ENCODE measurements around the gene CCL15. TPM values are rescaled to one million over a fixed set of nuclear protein-coding genes. Genes with fewer than 3 reads are reported as not detected.
"Not testable (repeated sequence)": the region's sequence is repeated elsewhere in the genome, so short reads cannot be mapped to it uniquely, and the experiment has no call there.

CCL15 gene
- total RNA-seq (2014; rRNA removed; shearing (Covaris generic)): not detected in 2 replicates

GRCh38 chr17:36001110-36001771 lies at the start of gene CCL15:
TSS of gene CCL15 (minus strand) at chr17:36001553. CDS start at chr17:36001492, 61 bp downstream.
- no peak for DNase-seq (ENCODE audit: low spot score)

- no peak for DNase-seq (ENCODE audit: low spot score)
Measured at GRCh38 chr17:36049643-36050042, 48.3 kb upstream of the CCL15 start.

- no peak for DNase-seq (ENCODE audit: low spot score)
Measured at GRCh38 chr17:36048066-36048465, 46.7 kb upstream of the CCL15 start.

- DNase-seq (ENCODE audit: low spot score): no peak
Measured at GRCh38 chr17:36036235-36036634, 34.9 kb upstream of the CCL15 start.

- DNase-seq (ENCODE audit: low spot score): no peak
Measured at GRCh38 chr17:36034127-36034526, 32.8 kb upstream of the CCL15 start.

GRCh38 chr17:36030956-36031355 lies 29.6 kb upstream of the CCL15 start:
- no peak for DNase-seq (ENCODE audit: low spot score)

GRCh38 chr17:36027761-36028160 lies 26.4 kb upstream of the CCL15 start:
- DNase-seq (ENCODE audit: low spot score): no peak

- no peak for DNase-seq (ENCODE audit: low spot score)
Measured at GRCh38 chr17:36024106-36024869, 22.9 kb upstream of the CCL15 start.

GRCh38 chr17:36019423-36019822 lies 18.1 kb upstream of the CCL15 start:
- DNase-seq (ENCODE audit: low spot score): no peak

- DNase-seq (ENCODE audit: low spot score): no peak
Measured at GRCh38 chr17:36017799-36018198, 16.4 kb upstream of the CCL15 start, which contains the start of gene CCL23. TSS of gene CCL23 (minus strand) at chr17:36017972. CDS start at chr17:36017897, 75 bp downstream.

- no peak for DNase-seq (ENCODE audit: low spot score)
Measured at GRCh38 chr17:36016555-36016954, 15.2 kb upstream of the CCL15 start.

- not testable (repeated sequence) for DNase-seq (ENCODE audit: low spot score)
Measured at GRCh38 chr17:36015895-36016294, 14.5 kb upstream of the CCL15 start.

GRCh38 chr17:36014946-36015345 lies 13.6 kb upstream of the CCL15 start:
- no peak for DNase-seq (ENCODE audit: low spot score)

GRCh38 chr17:36011201-36011600 lies 9.8 kb upstream of the CCL15 start:
- no peak for DNase-seq (ENCODE audit: low spot score)

GRCh38 chr17:36008998-36009665 lies 7.8 kb upstream of the CCL15 start:
- DNase-seq (ENCODE audit: low spot score): peak; percentile 9

- no peak for DNase-seq (ENCODE audit: low spot score)
Measured at GRCh38 chr17:36004594-36005108, 3.3 kb upstream of the CCL15 start.

- DNase-seq (ENCODE audit: low spot score): no peak
Measured at GRCh38 chr17:36002631-36003030, 1.3 kb upstream of the CCL15 start.

GRCh38 chr17:36001862-36002603 lies 680 bp upstream of the CCL15 start:
- DNase-seq (ENCODE audit: low spot score): no peak

- DNase-seq (ENCODE audit: low spot score): no peak
Measured at GRCh38 chr17:36000732-36001109, 632 bp downstream of the CCL15 start.

- DNase-seq (ENCODE audit: low spot score): no peak
Measured at GRCh38 chr17:35998756-35999155, 2.6 kb downstream of the CCL15 start.

- DNase-seq (ENCODE audit: low spot score): no peak
Measured at GRCh38 chr17:35998018-35998545, 3.3 kb downstream of the CCL15 start.

Measured in A172 (cell line).